ENCODE measurements around the gene MGAT2. TPM values are rescaled to one million over a fixed set of nuclear protein-coding genes. Genes with fewer than 3 reads are reported as not detected.

MGAT2 gene
- total and polyA plus RNA-seq, 9 of the 15 experiments (the other 6 are each of a cell fraction or from before 2014, with no cell fraction given) = 0.03 to 33.3 (median 24.6) TPM; not detected in 1

DNA sequence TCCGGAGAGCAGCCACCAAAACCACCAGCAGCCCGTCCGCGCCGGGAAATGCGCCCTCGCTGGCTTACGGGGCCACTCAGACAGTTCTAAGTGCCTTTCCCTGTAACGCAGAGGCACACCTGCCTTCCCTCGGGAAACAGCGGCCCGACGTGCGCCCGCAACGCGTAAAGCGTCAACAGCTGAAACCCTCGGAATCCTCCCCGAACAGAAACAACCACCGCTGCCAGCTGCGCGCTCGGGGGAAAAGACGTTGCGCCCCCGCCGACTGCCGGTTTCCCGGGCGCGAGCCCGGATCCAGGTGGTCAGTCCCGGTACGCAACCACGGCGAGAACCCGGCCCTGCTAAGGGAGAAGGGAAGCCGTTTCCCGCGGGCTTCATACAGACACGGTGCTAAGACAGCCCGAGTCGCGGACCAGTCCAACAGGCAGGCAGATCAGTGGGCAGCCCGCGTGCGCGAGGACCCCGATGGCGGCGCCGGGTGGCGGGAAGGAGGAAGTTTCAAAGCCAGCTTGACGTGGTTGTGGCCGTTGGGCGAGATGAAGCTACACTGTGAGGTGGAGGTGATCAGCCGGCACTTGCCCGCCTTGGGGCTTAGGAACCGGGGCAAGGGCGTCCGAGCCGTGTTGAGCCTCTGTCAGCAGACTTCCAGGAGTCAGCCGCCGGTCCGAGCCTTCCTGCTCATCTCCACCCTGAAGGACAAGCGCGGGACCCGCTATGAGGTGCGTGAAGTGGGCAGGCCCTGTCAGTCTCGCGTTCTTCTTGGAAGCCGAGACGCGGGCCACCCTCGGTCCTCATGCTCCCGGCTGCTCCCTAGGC lies 21.9 kb upstream of the MGAT2 start, which contains the start of gene LRR1 (continued):
- no peak for TF ChIP-seq RAD51 (IDR thresholded peaks at IDR 0.05; ENCODE audit: borderline replicate concordance, low read depth)
- TF ChIP-seq, protein P1, sequence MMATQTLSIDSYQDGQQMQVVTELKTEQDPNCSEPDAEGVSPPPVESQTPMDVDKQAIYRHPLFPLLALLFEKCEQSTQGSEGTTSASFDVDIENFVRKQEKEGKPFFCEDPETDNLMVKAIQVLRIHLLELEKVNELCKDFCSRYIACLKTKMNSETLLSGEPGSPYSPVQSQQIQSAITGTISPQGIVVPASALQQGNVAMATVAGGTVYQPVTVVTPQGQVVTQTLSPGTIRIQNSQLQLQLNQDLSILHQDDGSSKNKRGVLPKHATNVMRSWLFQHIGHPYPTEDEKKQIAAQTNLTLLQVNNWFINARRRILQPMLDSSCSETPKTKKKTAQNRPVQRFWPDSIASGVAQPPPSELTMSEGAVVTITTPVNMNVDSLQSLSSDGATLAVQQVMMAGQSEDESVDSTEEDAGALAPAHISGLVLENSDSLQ (IDR thresholded peaks at IDR 0.05) = peak; percentile 81
- TF ChIP-seq, protein P2, sequence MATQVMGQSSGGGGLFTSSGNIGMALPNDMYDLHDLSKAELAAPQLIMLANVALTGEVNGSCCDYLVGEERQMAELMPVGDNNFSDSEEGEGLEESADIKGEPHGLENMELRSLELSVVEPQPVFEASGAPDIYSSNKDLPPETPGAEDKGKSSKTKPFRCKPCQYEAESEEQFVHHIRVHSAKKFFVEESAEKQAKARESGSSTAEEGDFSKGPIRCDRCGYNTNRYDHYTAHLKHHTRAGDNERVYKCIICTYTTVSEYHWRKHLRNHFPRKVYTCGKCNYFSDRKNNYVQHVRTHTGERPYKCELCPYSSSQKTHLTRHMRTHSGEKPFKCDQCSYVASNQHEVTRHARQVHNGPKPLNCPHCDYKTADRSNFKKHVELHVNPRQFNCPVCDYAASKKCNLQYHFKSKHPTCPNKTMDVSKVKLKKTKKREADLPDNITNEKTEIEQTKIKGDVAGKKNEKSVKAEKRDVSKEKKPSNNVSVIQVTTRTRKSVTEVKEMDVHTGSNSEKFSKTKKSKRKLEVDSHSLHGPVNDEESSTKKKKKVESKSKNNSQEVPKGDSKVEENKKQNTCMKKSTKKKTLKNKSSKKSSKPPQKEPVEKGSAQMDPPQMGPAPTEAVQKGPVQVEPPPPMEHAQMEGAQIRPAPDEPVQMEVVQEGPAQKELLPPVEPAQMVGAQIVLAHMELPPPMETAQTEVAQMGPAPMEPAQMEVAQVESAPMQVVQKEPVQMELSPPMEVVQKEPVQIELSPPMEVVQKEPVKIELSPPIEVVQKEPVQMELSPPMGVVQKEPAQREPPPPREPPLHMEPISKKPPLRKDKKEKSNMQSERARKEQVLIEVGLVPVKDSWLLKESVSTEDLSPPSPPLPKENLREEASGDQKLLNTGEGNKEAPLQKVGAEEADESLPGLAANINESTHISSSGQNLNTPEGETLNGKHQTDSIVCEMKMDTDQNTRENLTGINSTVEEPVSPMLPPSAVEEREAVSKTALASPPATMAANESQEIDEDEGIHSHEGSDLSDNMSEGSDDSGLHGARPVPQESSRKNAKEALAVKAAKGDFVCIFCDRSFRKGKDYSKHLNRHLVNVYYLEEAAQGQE (IDR thresholded peaks at IDR 0.05; ENCODE audit: borderline replicate concordance) = no peak
- TF ChIP-seq, protein P2 (CRISPR knock-in tag; IDR thresholded peaks at IDR 0.05; ENCODE audit: low read depth) = no peak
- TF ChIP-seq ZBTB1 (CRISPR knock-in tag; IDR thresholded peaks at IDR 0.05; ENCODE audit: borderline replicate concordance, low read depth) = no peak
- peak; percentile 16; the same call in 1 of the 2 replicates for TF ChIP-seq EP300 (IDR thresholded peaks at IDR 0.05; ENCODE audit: low read length)
- peak; percentile 34; the same call in 1 of the 2 replicates for TF ChIP-seq CTBP1 (IDR thresholded peaks at IDR 0.05; ENCODE audit: borderline replicate concordance)
- TF ChIP-seq POLR2H (tag; IDR thresholded peaks at IDR 0.05; ENCODE audit: low read depth) = peak; percentile 85
- TF ChIP-seq CREB1 (IDR thresholded peaks at IDR 0.05) = peak; percentile 38
- no peak for TF ChIP-seq CREB1 (CRISPR knock-in tag; IDR thresholded peaks at IDR 0.05)
- TF ChIP-seq, protein P3, sequence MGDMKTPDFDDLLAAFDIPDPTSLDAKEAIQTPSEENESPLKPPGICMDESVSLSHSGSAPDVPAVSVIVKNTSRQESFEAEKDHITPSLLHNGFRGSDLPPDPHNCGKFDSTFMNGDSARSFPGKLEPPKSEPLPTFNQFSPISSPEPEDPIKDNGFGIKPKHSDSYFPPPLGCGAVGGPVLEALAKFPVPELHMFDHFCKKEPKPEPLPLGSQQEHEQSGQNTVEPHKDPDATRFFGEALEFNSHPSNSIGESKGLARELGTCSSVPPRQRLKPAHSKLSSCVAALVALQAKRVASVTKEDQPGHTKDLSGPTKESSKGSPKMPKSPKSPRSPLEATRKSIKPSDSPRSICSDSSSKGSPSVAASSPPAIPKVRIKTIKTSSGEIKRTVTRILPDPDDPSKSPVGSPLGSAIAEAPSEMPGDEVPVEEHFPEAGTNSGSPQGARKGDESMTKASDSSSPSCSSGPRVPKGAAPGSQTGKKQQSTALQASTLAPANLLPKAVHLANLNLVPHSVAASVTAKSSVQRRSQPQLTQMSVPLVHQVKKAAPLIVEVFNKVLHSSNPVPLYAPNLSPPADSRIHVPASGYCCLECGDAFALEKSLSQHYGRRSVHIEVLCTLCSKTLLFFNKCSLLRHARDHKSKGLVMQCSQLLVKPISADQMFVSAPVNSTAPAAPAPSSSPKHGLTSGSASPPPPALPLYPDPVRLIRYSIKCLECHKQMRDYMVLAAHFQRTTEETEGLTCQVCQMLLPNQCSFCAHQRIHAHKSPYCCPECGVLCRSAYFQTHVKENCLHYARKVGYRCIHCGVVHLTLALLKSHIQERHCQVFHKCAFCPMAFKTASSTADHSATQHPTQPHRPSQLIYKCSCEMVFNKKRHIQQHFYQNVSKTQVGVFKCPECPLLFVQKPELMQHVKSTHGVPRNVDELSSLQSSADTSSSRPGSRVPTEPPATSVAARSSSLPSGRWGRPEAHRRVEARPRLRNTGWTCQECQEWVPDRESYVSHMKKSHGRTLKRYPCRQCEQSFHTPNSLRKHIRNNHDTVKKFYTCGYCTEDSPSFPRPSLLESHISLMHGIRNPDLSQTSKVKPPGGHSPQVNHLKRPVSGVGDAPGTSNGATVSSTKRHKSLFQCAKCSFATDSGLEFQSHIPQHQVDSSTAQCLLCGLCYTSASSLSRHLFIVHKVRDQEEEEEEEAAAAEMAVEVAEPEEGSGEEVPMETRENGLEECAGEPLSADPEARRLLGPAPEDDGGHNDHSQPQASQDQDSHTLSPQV (IDR thresholded peaks at IDR 0.05) = peak; percentile 46; the same call in 1 of the 2 replicates
- TF ChIP-seq POLR2G (IDR thresholded peaks at IDR 0.05; ENCODE audit: low read depth, low read length) = peak; percentile 96
- peak; percentile 85 for TF ChIP-seq KDM5B (IDR thresholded peaks at IDR 0.05; ENCODE audit: insufficient replicate concordance, low read depth, low read length)
- no peak for TF ChIP-seq ZNF282 (CRISPR knock-in tag; IDR thresholded peaks at IDR 0.05)
- TF ChIP-seq EHMT2 (IDR thresholded peaks at IDR 0.05) = no peak

All from K562 (cell line).